Testis (tissue), 3 donors: ENCODE data around the gene CTBP1. TPM values are rescaled to one million over a fixed set of nuclear protein-coding genes. Genes with fewer than 3 reads are reported as not detected.

Source experiments
- DNase-seq: peaks from one replicate; pipeline ENCODE4 v3.0.0-alpha.2; 2019
- H3K27ac ChIP-seq, 2 donors: fragments of 200-600 bp; sonication (generic); one replicate each; pipeline ENCODE4 v1.5.1; 2019
- H3K27me3 ChIP-seq: fragments of 200-600 bp; sonication (generic); one replicate; pipeline ENCODE4 v1.5.1; 2019
- H3K36me3 ChIP-seq: fragments of 200-600 bp; sonication (generic); one replicate; pipeline ENCODE4 v1.5.1; 2017; ENCODE audit warnings: low read depth; ENCODE audit errors: missing control alignments
- H3K4me1 ChIP-seq: fragments of 200-600 bp; sonication (generic); one replicate; pipeline ENCODE4 v1.5.1; 2019
- H3K4me3 ChIP-seq, 2 donors: fragments of 200-600 bp; sonication (generic); one replicate each; pipeline ENCODE4 v1.5.1; 2017 to 2019
- H3K9me3 ChIP-seq: fragments of 200-600 bp; sonication (generic); one replicate; pipeline ENCODE4 v1.5.1; 2017
- POLR2A ChIP-seq: fragments of 450-650 bp; IDR thresholded peaks from one replicate; pipeline ENCODE4 v1.6.1; 2017; ENCODE audit warnings: antibody characterized with exemption, mild to moderate bottlenecking, moderate library complexity
- WGBS, 2 donors: methylation state at CpG; one replicate each; pipeline ENCODE4 v1.1.5; 2018; 5-methylcytosine and 5-hydroxymethylcytosine counted together
- intact Hi-C: fragments of 100-400 bp; cut with DNase I; formaldehyde crosslinking; loops from one replicate; pipeline ENCODE4 v1.15.1; 2023; ENCODE audit warnings: low total_unique reads
- polyA plus RNA-seq: library from polyadenylated mRNA; stranded (reverse); fragments of 350-450 nt; fragmentation: Illumina TruSeq; extraction: RNeasy Lipid Tissue Mini Kit (QIAGEN cat#74804); gene quantifications from one replicate; pipeline ENCODE4 v1.2.3, GENCODE V29; 2014; ENCODE audit warnings: low read depth, low replicate concordance; ENCODE audit not compliant: insufficient read depth
- total RNA-seq, 2 donors: library from RNA; depleted of rRNA; stranded (reverse); fragments of >200 nt; gene quantifications; one replicate each; pipeline ENCODE4 v1.2.3, GENCODE V29; 2016
- TF ChIP-seq, protein P1 (sequence below), 3 experiments: fragments of 450-650 bp in 2 of 3; fragments of 200-600 bp in 1 of 3; sonication (generic) in 1 of 3; IDR thresholded peaks; one replicate each; pipeline ENCODE4 v1.5.1; 2016 to 2019; ENCODE audit warnings: antibody characterized with exemption in 3 of 3, mild to moderate bottlenecking in 2 of 3, moderate library complexity in 1 of 3

The CTBP1 gene
- total and polyA plus RNA-seq, 3 donors from 2014 or later: 72.6 to 245 (median 240) TPM

GRCh38 chr4:1233641-1234308 is 15.2 kb downstream of the CTBP1 start:
- 35 to 42% methylated on average over 18 to 29 of the region's 29 CpGs for WGBS, 2 donors
- no peaks in the 10 kb centered on the region for H3K27me3 ChIP-seq
- intact Hi-C loops: no loop called here
- H3K27ac ChIP-seq: peak overlapping the region in 1 of 2 donors; percentile 57
- H3K36me3 ChIP-seq: no peaks in the 10 kb centered on the region
- peaks cover 36% of the 10 kb centered on the region for H3K4me1 ChIP-seq
- peak; percentile 82 for DNase-seq
- no peaks in the 10 kb centered on the region for H3K9me3 ChIP-seq
- no peak overlapping the region for H3K4me3 ChIP-seq
- TF ChIP-seq, protein P1, sequence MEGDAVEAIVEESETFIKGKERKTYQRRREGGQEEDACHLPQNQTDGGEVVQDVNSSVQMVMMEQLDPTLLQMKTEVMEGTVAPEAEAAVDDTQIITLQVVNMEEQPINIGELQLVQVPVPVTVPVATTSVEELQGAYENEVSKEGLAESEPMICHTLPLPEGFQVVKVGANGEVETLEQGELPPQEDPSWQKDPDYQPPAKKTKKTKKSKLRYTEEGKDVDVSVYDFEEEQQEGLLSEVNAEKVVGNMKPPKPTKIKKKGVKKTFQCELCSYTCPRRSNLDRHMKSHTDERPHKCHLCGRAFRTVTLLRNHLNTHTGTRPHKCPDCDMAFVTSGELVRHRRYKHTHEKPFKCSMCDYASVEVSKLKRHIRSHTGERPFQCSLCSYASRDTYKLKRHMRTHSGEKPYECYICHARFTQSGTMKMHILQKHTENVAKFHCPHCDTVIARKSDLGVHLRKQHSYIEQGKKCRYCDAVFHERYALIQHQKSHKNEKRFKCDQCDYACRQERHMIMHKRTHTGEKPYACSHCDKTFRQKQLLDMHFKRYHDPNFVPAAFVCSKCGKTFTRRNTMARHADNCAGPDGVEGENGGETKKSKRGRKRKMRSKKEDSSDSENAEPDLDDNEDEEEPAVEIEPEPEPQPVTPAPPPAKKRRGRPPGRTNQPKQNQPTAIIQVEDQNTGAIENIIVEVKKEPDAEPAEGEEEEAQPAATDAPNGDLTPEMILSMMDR (IDR thresholded peaks at IDR 0.05): peak; percentile 33 to 59 (median 48)
- no peak for TF ChIP-seq POLR2A

DNA sequence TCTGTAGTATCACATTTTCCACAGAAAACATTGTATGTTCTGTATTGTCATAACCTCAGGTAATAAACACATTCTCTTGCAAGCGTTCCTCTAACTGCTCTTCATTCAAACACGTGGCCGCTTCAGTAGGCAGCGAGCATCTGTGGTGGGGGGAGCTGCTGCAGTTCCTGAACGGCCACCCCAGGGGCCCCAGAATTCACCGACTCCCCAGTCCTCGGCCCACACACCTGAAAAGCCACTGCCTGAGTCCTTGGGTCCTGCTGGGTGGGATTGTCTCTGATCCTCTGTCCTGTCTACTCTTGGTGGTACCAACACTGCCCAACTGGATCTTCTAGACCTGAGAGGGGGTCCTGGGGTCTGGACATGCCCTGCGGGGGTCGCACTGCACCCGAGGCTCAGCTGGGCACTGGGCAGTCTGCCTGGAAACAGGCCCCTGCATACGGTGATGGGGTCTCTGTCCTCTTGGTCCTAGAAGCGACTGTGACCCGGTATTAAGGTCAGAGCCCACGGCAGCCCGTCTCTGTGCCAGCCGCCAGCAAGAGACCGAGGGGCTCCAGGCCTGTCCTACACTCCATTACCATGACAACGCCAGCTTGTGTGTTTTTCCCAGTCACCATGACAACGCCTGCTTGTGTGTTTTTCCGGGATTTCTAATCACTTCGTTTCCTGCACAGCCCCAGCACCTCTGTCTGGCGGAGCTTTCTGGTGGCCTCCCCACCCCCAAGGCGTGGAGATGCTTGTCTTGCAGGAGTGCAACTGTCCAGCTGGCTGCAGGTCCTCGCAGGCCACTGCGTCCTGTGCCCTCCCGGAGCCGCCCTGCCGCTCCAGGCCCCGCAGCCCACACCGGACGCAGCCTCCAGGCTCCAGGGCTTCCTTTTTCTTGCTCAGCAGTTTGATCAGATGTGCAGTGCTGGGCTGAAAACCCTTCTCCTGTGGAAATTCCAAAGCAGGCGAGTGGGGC is 16.0 kb downstream of the CTBP1 start:
- Histone ChIP-seq H3K4me3 (no peak overlapping the region), H3K4me1 (peaks cover 36% of the 10 kb centered on the region), H3K27me3 (no peaks in the 10 kb centered on the region), H3K27ac (no peak overlapping the region), H3K9me3 (no peaks in the 10 kb centered on the region), H3K36me3 (no peaks in the 10 kb centered on the region)
- DNase-seq: peak; percentile 70
- intact Hi-C loops: no loop called here
- TF ChIP-seq, protein P1 (IDR thresholded peaks at IDR 0.05): no peak
- TF ChIP-seq POLR2A: no peak
- 63 to 74% methylated on average over 25 to 32 of the region's 32 CpGs for WGBS, 2 donors

DNA sequence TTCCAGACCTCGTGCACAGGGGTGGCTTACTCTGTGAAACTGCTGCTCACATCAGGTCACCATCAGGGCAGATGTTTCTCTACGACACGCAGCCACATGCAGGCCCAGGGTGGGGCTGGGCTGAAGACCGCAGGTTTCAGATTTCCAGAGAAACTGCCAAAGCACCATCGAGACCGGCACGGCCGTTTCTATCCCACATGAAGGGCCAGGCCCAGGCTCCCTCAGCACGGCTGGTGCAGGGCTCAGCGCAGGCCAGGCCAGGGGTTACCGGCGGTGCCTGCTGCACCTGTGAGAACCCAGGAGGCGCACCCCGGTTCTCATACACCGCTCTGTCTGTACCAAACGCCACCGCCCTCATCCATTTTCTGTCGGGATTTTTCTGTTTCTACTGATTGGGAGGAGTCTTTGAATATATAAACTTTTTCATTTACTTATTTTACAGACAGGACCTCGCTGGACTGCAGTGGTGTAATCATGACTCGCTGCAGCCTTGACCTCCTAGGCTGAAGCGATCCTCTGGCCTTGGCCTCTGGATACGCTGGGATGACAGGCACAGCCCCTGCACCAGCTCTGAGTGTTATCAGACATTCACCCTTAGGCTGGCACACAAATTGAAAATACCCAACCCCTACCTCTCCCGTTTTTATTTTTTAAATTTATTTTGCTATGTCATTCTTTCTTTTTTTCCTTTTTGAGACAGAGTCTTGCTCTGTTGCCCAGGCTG is 17.1 kb downstream of the CTBP1 start:
- no peaks in the 10 kb centered on the region for H3K9me3 ChIP-seq
- H3K36me3 ChIP-seq: no peaks in the 10 kb centered on the region
- no peak overlapping the region for H3K27ac ChIP-seq
- DNase-seq: no peak
- H3K4me1 ChIP-seq: peaks cover 36% of the 10 kb centered on the region
- H3K4me3 ChIP-seq: no peak overlapping the region
- WGBS, 2 donors: 70 to 71% methylated on average over 12 to 23 of the region's 23 CpGs
- TF ChIP-seq, protein P1 (IDR thresholded peaks at IDR 0.05): no peak
- no peak for TF ChIP-seq POLR2A
- no peaks in the 10 kb centered on the region for H3K27me3 ChIP-seq
- intact Hi-C loops: no loop called here

- H3K4me1 ChIP-seq: peaks cover 39% of the 10 kb centered on the region
- intact Hi-C loops: no loop called here
These were observed 17.8 kb downstream of the CTBP1 start for GRCh38 chr4:1230971-1231636.

More at GRCh38 chr4:1230971-1231636, 17.8 kb downstream of the CTBP1 start:
- Histone ChIP-seq H3K27me3 (no peaks in the 10 kb centered on the region), H3K9me3 (no peaks in the 10 kb centered on the region), H3K4me3 (no peak overlapping the region), H3K27ac (no peak overlapping the region), H3K36me3 (no peaks in the 10 kb centered on the region)
- no peak for DNase-seq
- no peak for TF ChIP-seq POLR2A
- TF ChIP-seq, protein P1 (IDR thresholded peaks at IDR 0.05): no peak
- 93 to 95% methylated on average over 3 to 20 of the region's 20 CpGs for WGBS, 2 donors
